ENCODE results near the gene CBX8.

CBX8 gene

GRCh38 chr17:79792984-79793923, 3.6 kb downstream of the CBX8 start:
- no peak for DNase-seq (ENCODE audit: low read depth)

GRCh38 chr17:79792341-79792871, 4.5 kb downstream of the CBX8 start:
- DNase-seq (ENCODE audit: low read depth): no peak

GRCh38 chr17:79791735-79792161, 5.1 kb downstream of the CBX8 start:
- DNase-seq (ENCODE audit: low read depth): no peak

GRCh38 chr17:79790805-79791734, 5.8 kb downstream of the CBX8 start:
- no peak for DNase-seq (ENCODE audit: low read depth)

GRCh38 chr17:79789943-79790804, 6.7 kb downstream of the CBX8 start:
- no peak for DNase-seq (ENCODE audit: low read depth)

GRCh38 chr17:79788989-79789942, 7.6 kb downstream of the CBX8 start:
- no peak for DNase-seq (ENCODE audit: low read depth)

GRCh38 chr17:79788455-79788854, 8.4 kb downstream of the CBX8 start:
- no peak for DNase-seq (ENCODE audit: low read depth)

- DNase-seq (ENCODE audit: low read depth): no peak
Measured at GRCh38 chr17:79786930-79787643, 9.8 kb downstream of the CBX8 start.

- no peak for DNase-seq (ENCODE audit: low read depth)
Measured at GRCh38 chr17:79785900-79786810, 10.7 kb downstream of the CBX8 start.

GRCh38 chr17:79785017-79785899, 11.6 kb downstream of the CBX8 start:
- DNase-seq (ENCODE audit: low read depth): no peak

GRCh38 chr17:79784353-79785016, 12.4 kb downstream of the CBX8 start:
- DNase-seq (ENCODE audit: low read depth): no peak

- no peak for DNase-seq (ENCODE audit: low read depth)
Measured at GRCh38 chr17:79783891-79784290, 13.0 kb downstream of the CBX8 start.

GRCh38 chr17:79781736-79782575, 14.9 kb downstream of the CBX8 start:
- DNase-seq (ENCODE audit: low read depth): no peak

- no peak for DNase-seq (ENCODE audit: low read depth)
Measured at GRCh38 chr17:79781012-79781650, 15.7 kb downstream of the CBX8 start.

GRCh38 chr17:79779661-79780365, 17.1 kb downstream of the CBX8 start:
- DNase-seq (ENCODE audit: low read depth): no peak

Data from activated gamma-delta T cell treated with anti-CD3 and anti-CD28 coated beads, Interleukin-2, amount 50 U/mL, for 16 hours (primary cell).